Endothelial cell of umbilical vein (primary cell): ENCODE data around the gene ITGA6. TPM values are rescaled to one million over a fixed set of nuclear protein-coding genes. Genes with fewer than 3 reads are reported as not detected.

ENCODE experiments used
- BruUV-seq: library from RNA; stranded (reverse); fragments of 400-500 nt; replicated peaks from 2 replicates; lab custom pipeline; 2021; lab: Mats Ljungman, UMichigan
- CTCF ChIA-PET: fragments of 300-600, 350-600 bp; sonication (Branson Sonifier 250); formaldehyde crosslinking; loops from one replicate; lab custom pipeline; 2021; ENCODE audit warnings: antibody characterized with exemption, inconsistent platforms; lab: Charles Lee
- POLR2A ChIA-PET: fragments of 300-600, 350-600 bp; sonication (Branson Sonifier 250); formaldehyde crosslinking; loops from one replicate; lab custom pipeline; 2021; ENCODE audit warnings: antibody characterized with exemption, inconsistent platforms; lab: Charles Lee
- DNase-seq: peaks from one replicate; pipeline ENCODE4 v3.0.0-alpha.2; 2011; ENCODE audit warnings: low read depth, low spot score
- FAIRE-seq: peaks from 2 replicates; lab custom pipeline; 2011; peaks lifted over from hg19 to GRCh38; lab: Jason Lieb, UNC
- H2AFZ ChIP-seq: 2 replicates; pipeline ENCODE4 v1.6.0; 2012; ENCODE audit warnings: low read depth, low read length, control low read depth, inconsistent platforms
- H3K27ac ChIP-seq: 2 replicates; pipeline ENCODE4 v1.5.1; 2011; ENCODE audit warnings: low read depth, mild to moderate bottlenecking, control low read depth, low read length, moderate library complexity; ENCODE audit not compliant: insufficient read depth
- H3K27me3 ChIP-seq, 2 experiments: 2 replicates each; pipeline versions ENCODE4 v1.6.0 to v1.6.1; 2011; ENCODE audit warnings: low read length in 2 of 2, mixed read lengths in 1 of 2; ENCODE audit not compliant: control insufficient read depth in 2 of 2, insufficient read depth in 2 of 2
- H3K36me3 ChIP-seq, 2 experiments: 2 replicates in 1 of 2; 3 replicates in 1 of 2; pipeline ENCODE4 v1.5.1; 2011; ENCODE audit warnings: low read length in 2 of 2, mild to moderate bottlenecking in 1 of 2, moderate library complexity in 1 of 2; ENCODE audit not compliant: control insufficient read depth in 2 of 2, insufficient read depth in 2 of 2; ENCODE audit errors: extremely low read depth in 1 of 2
- H3K4me1 ChIP-seq: 3 replicates; pipeline ENCODE4 v1.5.1; 2011; ENCODE audit warnings: mild to moderate bottlenecking, low read length; ENCODE audit not compliant: control insufficient read depth, insufficient read depth; ENCODE audit errors: extremely low read depth
- H3K4me2 ChIP-seq: 2 replicates; pipeline ENCODE4 v1.6.1; 2011; ENCODE audit warnings: low read length, control low read depth, mixed read lengths; ENCODE audit not compliant: insufficient read depth
- H3K4me3 ChIP-seq, 3 experiments: fragments of 200-600 bp in 1 of 3; sonication (generic), shearing (Covaris generic) in 1 of 3; replicated peaks in 1 of 3; 2 replicates each; pipeline ENCODE4 v1.5.1; 2011 to 2016; ENCODE audit warnings: control low read depth in 3 of 3, low read length in 3 of 3, mild to moderate bottlenecking in 2 of 3, inconsistent platforms in 1 of 3, low read depth in 1 of 3, moderate library complexity in 1 of 3; ENCODE audit not compliant: insufficient read depth in 1 of 3
- H3K79me2 ChIP-seq: 2 replicates; pipeline ENCODE4 v1.6.0; 2012; ENCODE audit warnings: low read length, inconsistent platforms; ENCODE audit not compliant: control insufficient read depth, insufficient read depth
- H3K9ac ChIP-seq: replicated peaks from 2 replicates; pipeline ENCODE3; 2011; ENCODE audit warnings: low read length, control low read depth; ENCODE audit not compliant: insufficient read depth; ENCODE audit errors: extremely low read depth
- H3K9me1 ChIP-seq: replicated peaks from 3 replicates; pipeline ENCODE4 v1.6.0; 2011; ENCODE audit warnings: mild to moderate bottlenecking, low read length; ENCODE audit not compliant: control insufficient read depth, insufficient read depth; ENCODE audit errors: extremely low read depth
- H3K9me3 ChIP-seq: replicated peaks from 2 replicates; pipeline ENCODE4 v1.5.1; 2012; ENCODE audit warnings: low read length, inconsistent platforms; ENCODE audit not compliant: control insufficient read depth, insufficient read depth
- H4K20me1 ChIP-seq: replicated peaks from 2 replicates; pipeline ENCODE3; 2011; ENCODE audit warnings: mild to moderate bottlenecking, low read length; ENCODE audit not compliant: control insufficient read depth, insufficient read depth; ENCODE audit errors: extremely low read depth
- EZH2 ChIP-seq: IDR thresholded peaks from 2 replicates; pipeline ENCODE4 v1.6.1; 2012; ENCODE audit warnings: borderline replicate concordance, low read depth, mild to moderate bottlenecking, moderate library complexity, low read length, inconsistent platforms; ENCODE audit not compliant: severe bottlenecking
- FOS ChIP-seq: IDR thresholded peaks from 2 replicates; pipeline ENCODE4 v1.6.1; 2011; ENCODE audit warnings: mild to moderate bottlenecking, low read length, moderate library complexity, borderline replicate concordance; ENCODE audit not compliant: insufficient read depth
- GATA2 ChIP-seq: IDR thresholded peaks from 2 replicates; pipeline ENCODE4 v1.7.0; 2011; ENCODE audit warnings: low read depth, mild to moderate bottlenecking, moderate library complexity, mixed read lengths, low read length; ENCODE audit not compliant: insufficient read length, insufficient read depth
- JUN ChIP-seq: IDR thresholded peaks from 2 replicates; pipeline ENCODE4 v1.6.1; 2011; ENCODE audit warnings: borderline replicate concordance, low read depth; ENCODE audit not compliant: insufficient read length, insufficient read depth
- MYC ChIP-seq: IDR thresholded peaks from one replicate; pipeline ENCODE4 v1.6.1; 2011; ENCODE audit warnings: mild to moderate bottlenecking, low read depth, low read length
- POLR2A ChIP-seq: IDR thresholded peaks from 2 replicates; pipeline ENCODE4 v1.6.1; 2012; ENCODE audit warnings: low read depth, mild to moderate bottlenecking, control low read depth, low read length
- POLR2AphosphoS5 ChIP-seq: IDR thresholded peaks from 2 replicates; pipeline ENCODE4 v1.6.1; 2012; ENCODE audit warnings: low read depth, mild to moderate bottlenecking, control low read depth, low read length, moderate library complexity; ENCODE audit not compliant: insufficient read depth
- dilution Hi-C: fragments of 300-500 bp; cut with MboI; formaldehyde crosslinking; loops from one replicate; pipeline ENCODE4 v1.15.0; 2019; ENCODE audit warnings: low sequenced_read_pairs; ENCODE audit not compliant: extremely low pct_ligation_motif_present
- intact Hi-C: fragments of 100-400 bp; cut with micrococcal nuclease; formaldehyde crosslinking; loops from one replicate; pipeline ENCODE4 v1.10.0; 2022
- polyA plus RNA-seq, 4 experiments: library from polyadenylated mRNA; depleted of rRNA in 3 of 4; stranded (reverse) in 3 of 4; unstranded in 1 of 4; fragments of >200 nt; gene quantifications; 2 replicates each; pipeline versions ENCODE4 v1.2.1 to v1.2.3, GENCODE V29; 2011 to 2012; ENCODE audit warnings: missing spikeins in 1 of 4
- total RNA-seq: library from RNA; stranded (reverse); gene quantifications from 2 replicates; pipeline ENCODE4 v1.2.3, GENCODE V29; 2021
- TF ChIP-seq, protein P1 (sequence below): IDR thresholded peaks from 2 replicates; pipeline ENCODE4 v1.6.1; 2011; ENCODE audit not compliant: insufficient read depth, insufficient read length
- TF ChIP-seq, protein P2 (sequence below), 2 donors: IDR thresholded peaks; 1 replicate in 1 of 2; 2 replicates in 1 of 2; pipeline ENCODE4 v1.5.1; 2011; ENCODE audit warnings: low read length in 2 of 2, mild to moderate bottlenecking in 2 of 2, moderate library complexity in 2 of 2, control low read depth in 1 of 2, inconsistent platforms in 1 of 2, low read depth in 1 of 2; ENCODE audit not compliant: insufficient read depth in 1 of 2; ENCODE audit errors: extremely low read depth in 1 of 2

The ITGA6 gene
- total and polyA plus RNA-seq, 2 donors (not counting 3 experiments of a cell fraction or from before 2014, with no cell fraction given): 24.9 to 208 TPM

DNA sequence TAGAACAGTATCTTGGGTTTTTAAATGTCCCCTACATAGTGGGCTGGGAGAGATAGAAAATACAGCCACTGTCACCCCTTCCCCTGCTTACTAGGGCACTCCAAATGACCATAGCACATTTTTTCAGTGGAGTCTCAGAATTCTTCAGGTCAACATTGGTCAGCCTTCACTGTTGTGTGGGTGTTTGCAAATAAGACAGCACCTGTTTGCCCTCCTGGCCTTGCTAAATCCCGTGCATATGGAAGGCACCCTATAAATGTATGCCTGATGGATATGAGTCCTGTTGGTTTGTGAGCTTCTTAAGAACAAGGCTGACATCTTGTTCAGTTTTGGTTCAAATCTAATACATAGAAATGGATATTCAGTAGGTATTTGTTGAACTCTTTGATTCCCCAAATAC is 12.5 kb downstream of the ITGA6 start:
- Histone ChIP-seq H3K79me2 (peaks cover 88% of the 10 kb centered on the region), H3K4me2 (peak overlapping the region; percentile 71), H3K36me3 (no peaks in the 10 kb centered on the region), H3K27me3 (no peaks in the 10 kb centered on the region), H3K27ac (peak overlapping the region; percentile 59), H4K20me1 (no peaks in the 10 kb centered on the region), H3K4me3 (no peak overlapping the region), H3K9me3 (no peaks in the 10 kb centered on the region), H2AFZ (no peak overlapping the region), H3K9me1 (no peaks in the 10 kb centered on the region), H3K4me1 (peaks cover 67% of the 10 kb centered on the region), H3K9ac (no peak overlapping the region)
- no TSS peak for BruUV-seq
- POLR2A ChIA-PET: interaction anchor here (0.7 kb wide), 1 partner anchor 649 kb away, joined by 3 read pairs; no protein-coding TSS in a partner anchor
- dilution Hi-C loops (loop anchor here (25.0 kb wide), 1 partner anchor 253 kb away; no protein-coding TSS in a partner anchor), intact Hi-C loops (loop anchor here (1.0 kb wide), 1 partner anchor 13 kb away; the partner anchor contains the start of gene ITGA6)
- TF ChIP-seq POLR2A: no peak
- TF ChIP-seq, protein P1, sequence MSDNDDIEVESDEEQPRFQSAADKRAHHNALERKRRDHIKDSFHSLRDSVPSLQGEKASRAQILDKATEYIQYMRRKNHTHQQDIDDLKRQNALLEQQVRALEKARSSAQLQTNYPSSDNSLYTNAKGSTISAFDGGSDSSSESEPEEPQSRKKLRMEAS: no peak
- no peak for TF ChIP-seq FOS
- TF ChIP-seq MYC: no peak
- no peak for TF ChIP-seq JUN
- TF ChIP-seq EZH2: no peak
- TF ChIP-seq POLR2AphosphoS5: no peak
- no peak for TF ChIP-seq GATA2
- TF ChIP-seq, protein P2, sequence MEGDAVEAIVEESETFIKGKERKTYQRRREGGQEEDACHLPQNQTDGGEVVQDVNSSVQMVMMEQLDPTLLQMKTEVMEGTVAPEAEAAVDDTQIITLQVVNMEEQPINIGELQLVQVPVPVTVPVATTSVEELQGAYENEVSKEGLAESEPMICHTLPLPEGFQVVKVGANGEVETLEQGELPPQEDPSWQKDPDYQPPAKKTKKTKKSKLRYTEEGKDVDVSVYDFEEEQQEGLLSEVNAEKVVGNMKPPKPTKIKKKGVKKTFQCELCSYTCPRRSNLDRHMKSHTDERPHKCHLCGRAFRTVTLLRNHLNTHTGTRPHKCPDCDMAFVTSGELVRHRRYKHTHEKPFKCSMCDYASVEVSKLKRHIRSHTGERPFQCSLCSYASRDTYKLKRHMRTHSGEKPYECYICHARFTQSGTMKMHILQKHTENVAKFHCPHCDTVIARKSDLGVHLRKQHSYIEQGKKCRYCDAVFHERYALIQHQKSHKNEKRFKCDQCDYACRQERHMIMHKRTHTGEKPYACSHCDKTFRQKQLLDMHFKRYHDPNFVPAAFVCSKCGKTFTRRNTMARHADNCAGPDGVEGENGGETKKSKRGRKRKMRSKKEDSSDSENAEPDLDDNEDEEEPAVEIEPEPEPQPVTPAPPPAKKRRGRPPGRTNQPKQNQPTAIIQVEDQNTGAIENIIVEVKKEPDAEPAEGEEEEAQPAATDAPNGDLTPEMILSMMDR (IDR thresholded peaks at IDR 0.05; ENCODE audit: extremely low read depth in 1 of 2, insufficient read depth in 1 of 2, low read depth in 1 of 2, low read length in 2 of 2): no peak
- CTCF ChIA-PET: interaction anchor here (1.1 to 7.5 kb wide), 4 partner anchors 11 to 128 kb away, joined by 3 to 112 read pairs (median 42); partner anchors contain the start of gene ITGA6
- FAIRE-seq (no peak), DNase-seq (no peak)
